SK-N-SH treated with all-trans-retinoic acid at 6 μM for 48 hours (cell line): ENCODE data around the gene GRM2.

ENCODE experiments used
- ARNTL ChIP-seq: fragments of 450-650 bp; formaldehyde crosslinking; IDR thresholded peaks from 2 replicates; pipeline ENCODE4 v1.5.0; 2020; ENCODE audit warnings: low read depth, mild to moderate bottlenecking, moderate library complexity, borderline replicate concordance
- GLIS3 ChIP-seq: fragments of 250-450 bp; sonication (Bioruptor Pico); IDR thresholded peaks from 2 replicates; pipeline ENCODE4 v1.5.0; 2020; ENCODE audit warnings: mild to moderate bottlenecking, moderate library complexity
- ISL1 ChIP-seq: fragments of 250-450 bp; sonication (Bioruptor Pico); IDR thresholded peaks from 2 replicates; pipeline ENCODE4 v2.1.2; 2022; ENCODE audit warnings: mild to moderate bottlenecking, moderate library complexity
- SNAI2 ChIP-seq: fragments of 250-450 bp; sonication (Bioruptor Pico); IDR thresholded peaks from 2 replicates; pipeline ENCODE4 v1.5.0; 2020; ENCODE audit warnings: mild to moderate bottlenecking, moderate library complexity
- TCF4 ChIP-seq: fragments of 250-450 bp; sonication (Bioruptor Pico); IDR thresholded peaks from 2 replicates; pipeline ENCODE4 v1.8.0; 2021; ENCODE audit warnings: mild to moderate bottlenecking, moderate library complexity, borderline replicate concordance
- TOX ChIP-seq: fragments of 250-450 bp; sonication (Bioruptor Pico); IDR thresholded peaks from 2 replicates; pipeline ENCODE4 v1.8.0; 2021; ENCODE audit warnings: mild to moderate bottlenecking, moderate library complexity, borderline replicate concordance
- ZC3H10 ChIP-seq: fragments of 250-450 bp; sonication (Bioruptor Pico); IDR thresholded peaks from 2 replicates; pipeline ENCODE4 v1.5.1; 2021; ENCODE audit warnings: mild to moderate bottlenecking, moderate library complexity
- ZNF565 ChIP-seq: fragments of 450-650 bp; formaldehyde crosslinking; conservative IDR thresholded peaks from 2 replicates; pipeline ENCODE4 v1.5.0; 2020; ENCODE audit warnings: low read depth, mild to moderate bottlenecking, moderate library complexity
- ZNF8 ChIP-seq: fragments of 450-650 bp; formaldehyde crosslinking; IDR thresholded peaks from 2 replicates; pipeline ENCODE4 v1.5.0; 2020; ENCODE audit warnings: mild to moderate bottlenecking, moderate library complexity
- TF ChIP-seq, protein P1 (sequence below): fragments of 250-450 bp; sonication (Bioruptor Pico); IDR thresholded peaks from 2 replicates; pipeline ENCODE4 v1.5.0; 2020; ENCODE audit warnings: mild to moderate bottlenecking, moderate library complexity
- TF ChIP-seq, protein P2 (sequence below): fragments of 250-450 bp; sonication (Bioruptor Pico); IDR thresholded peaks from 2 replicates; pipeline ENCODE4 v1.5.1; 2021; ENCODE audit warnings: mild to moderate bottlenecking, moderate library complexity
- TF ChIP-seq, protein P3 (sequence below): fragments of 250-450 bp; sonication (Bioruptor Pico); IDR thresholded peaks from 2 replicates; pipeline ENCODE4 v1.8.0; 2020; ENCODE audit warnings: mild to moderate bottlenecking, moderate library complexity, borderline replicate concordance

DNA sequence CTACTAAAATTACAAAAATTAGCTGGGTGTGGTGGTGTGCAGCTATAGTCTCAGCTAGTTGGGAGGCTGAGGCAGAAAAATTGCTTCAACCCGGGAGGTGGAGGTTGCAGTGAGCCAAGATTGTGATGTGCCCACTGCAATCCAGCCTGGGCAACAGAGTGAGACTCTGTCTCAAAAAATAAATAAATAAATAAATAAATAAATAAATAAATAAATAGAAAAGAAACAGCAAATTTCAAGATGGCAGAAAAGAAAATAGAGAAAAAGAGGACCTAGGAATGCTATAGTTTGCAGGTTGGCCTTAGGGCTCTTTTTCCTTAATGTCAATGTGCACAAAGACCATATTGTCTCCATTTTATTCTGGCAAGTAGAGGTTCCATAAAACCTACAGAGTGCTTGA, 44.0 kb downstream of the GRM2 start:
- TF ChIP-seq ZNF8 (CRISPR knock-in tag): no peak
- no peak for TF ChIP-seq GLIS3
- TF ChIP-seq, protein P1, sequence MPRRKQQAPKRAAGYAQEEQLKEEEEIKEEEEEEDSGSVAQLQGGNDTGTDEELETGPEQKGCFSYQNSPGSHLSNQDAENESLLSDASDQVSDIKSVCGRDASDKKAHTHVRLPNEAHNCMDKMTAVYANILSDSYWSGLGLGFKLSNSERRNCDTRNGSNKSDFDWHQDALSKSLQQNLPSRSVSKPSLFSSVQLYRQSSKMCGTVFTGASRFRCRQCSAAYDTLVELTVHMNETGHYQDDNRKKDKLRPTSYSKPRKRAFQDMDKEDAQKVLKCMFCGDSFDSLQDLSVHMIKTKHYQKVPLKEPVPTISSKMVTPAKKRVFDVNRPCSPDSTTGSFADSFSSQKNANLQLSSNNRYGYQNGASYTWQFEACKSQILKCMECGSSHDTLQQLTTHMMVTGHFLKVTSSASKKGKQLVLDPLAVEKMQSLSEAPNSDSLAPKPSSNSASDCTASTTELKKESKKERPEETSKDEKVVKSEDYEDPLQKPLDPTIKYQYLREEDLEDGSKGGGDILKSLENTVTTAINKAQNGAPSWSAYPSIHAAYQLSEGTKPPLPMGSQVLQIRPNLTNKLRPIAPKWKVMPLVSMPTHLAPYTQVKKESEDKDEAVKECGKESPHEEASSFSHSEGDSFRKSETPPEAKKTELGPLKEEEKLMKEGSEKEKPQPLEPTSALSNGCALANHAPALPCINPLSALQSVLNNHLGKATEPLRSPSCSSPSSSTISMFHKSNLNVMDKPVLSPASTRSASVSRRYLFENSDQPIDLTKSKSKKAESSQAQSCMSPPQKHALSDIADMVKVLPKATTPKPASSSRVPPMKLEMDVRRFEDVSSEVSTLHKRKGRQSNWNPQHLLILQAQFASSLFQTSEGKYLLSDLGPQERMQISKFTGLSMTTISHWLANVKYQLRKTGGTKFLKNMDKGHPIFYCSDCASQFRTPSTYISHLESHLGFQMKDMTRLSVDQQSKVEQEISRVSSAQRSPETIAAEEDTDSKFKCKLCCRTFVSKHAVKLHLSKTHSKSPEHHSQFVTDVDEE: no peak
- TF ChIP-seq, protein P2, sequence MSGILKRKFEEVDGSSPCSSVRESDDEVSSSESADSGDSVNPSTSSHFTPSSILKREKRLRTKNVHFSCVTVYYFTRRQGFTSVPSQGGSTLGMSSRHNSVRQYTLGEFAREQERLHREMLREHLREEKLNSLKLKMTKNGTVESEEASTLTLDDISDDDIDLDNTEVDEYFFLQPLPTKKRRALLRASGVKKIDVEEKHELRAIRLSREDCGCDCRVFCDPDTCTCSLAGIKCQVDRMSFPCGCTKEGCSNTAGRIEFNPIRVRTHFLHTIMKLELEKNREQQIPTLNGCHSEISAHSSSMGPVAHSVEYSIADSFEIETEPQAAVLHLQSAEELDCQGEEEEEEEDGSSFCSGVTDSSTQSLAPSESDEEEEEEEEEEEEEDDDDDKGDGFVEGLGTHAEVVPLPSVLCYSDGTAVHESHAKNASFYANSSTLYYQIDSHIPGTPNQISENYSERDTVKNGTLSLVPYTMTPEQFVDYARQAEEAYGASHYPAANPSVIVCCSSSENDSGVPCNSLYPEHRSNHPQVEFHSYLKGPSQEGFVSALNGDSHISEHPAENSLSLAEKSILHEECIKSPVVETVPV (CRISPR knock-in tag): no peak
- TF ChIP-seq, protein P3, sequence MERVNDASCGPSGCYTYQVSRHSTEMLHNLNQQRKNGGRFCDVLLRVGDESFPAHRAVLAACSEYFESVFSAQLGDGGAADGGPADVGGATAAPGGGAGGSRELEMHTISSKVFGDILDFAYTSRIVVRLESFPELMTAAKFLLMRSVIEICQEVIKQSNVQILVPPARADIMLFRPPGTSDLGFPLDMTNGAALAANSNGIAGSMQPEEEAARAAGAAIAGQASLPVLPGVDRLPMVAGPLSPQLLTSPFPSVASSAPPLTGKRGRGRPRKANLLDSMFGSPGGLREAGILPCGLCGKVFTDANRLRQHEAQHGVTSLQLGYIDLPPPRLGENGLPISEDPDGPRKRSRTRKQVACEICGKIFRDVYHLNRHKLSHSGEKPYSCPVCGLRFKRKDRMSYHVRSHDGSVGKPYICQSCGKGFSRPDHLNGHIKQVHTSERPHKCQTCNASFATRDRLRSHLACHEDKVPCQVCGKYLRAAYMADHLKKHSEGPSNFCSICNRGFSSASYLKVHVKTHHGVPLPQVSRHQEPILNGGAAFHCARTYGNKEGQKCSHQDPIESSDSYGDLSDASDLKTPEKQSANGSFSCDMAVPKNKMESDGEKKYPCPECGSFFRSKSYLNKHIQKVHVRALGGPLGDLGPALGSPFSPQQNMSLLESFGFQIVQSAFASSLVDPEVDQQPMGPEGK (CRISPR knock-in tag): no peak
- TF ChIP-seq ARNTL (CRISPR knock-in tag): no peak
- no peak for TF ChIP-seq ZNF565 (CRISPR knock-in tag)
- TF ChIP-seq SNAI2 (CRISPR knock-in tag): no peak
- TF ChIP-seq ISL1: no peak
- TF ChIP-seq TCF4 (CRISPR knock-in tag): no peak
- no peak for TF ChIP-seq ZC3H10 (CRISPR knock-in tag)
- TF ChIP-seq TOX (CRISPR knock-in tag): no peak
